GM18868 (cell line): ENCODE data around the gene RFT1.

Experiments
- ATAC-seq: cut with Tn5 transposase; IDR thresholded peaks from one replicate; pipeline ENCODE4 v1.9.1; 2021; ENCODE audit warnings: mild to moderate bottlenecking, moderate library complexity; ENCODE audit not compliant: unreplicated experiment

The RFT1 gene

DNA sequence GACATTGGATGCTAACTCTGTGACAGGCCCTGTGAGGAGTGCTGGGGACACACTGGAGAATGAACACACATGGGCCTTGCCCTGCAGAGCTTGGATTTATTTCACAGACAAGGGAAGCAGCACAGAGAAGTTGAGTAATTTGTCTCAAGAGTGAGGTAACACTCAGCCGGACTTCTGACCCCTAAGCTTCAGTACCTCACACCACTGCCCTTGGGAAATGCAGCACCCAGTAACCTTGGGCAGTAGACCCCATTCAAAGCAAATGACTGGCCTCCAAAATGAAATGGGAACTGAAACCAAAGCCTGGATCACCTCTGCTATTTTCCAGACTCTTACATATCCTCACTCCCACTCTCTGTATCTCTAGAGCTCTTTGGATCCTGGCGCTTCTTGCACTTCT, 37.3 kb downstream of the RFT1 start:
- ATAC-seq: no peak

DNA sequence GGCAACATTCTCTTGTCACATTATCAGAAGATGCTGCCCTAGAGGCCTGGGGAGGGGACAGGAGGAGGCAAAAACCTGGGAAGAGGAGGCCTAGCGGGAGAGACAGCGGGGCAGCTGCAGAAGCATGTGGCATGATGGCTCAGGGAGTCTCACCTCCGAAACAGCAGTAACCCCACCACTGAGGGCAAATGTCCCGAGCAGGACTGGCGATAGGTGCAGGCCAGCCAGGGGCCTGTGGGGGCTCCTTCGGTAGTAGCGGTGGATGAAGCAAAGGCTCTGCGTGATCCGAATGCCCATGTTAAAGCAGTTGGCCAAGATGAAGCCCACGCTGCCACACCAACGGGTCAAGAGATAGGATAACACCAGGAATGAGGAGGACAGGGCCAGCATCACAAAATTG, 38.0 kb downstream of the RFT1 start:
- no peak for ATAC-seq

DNA sequence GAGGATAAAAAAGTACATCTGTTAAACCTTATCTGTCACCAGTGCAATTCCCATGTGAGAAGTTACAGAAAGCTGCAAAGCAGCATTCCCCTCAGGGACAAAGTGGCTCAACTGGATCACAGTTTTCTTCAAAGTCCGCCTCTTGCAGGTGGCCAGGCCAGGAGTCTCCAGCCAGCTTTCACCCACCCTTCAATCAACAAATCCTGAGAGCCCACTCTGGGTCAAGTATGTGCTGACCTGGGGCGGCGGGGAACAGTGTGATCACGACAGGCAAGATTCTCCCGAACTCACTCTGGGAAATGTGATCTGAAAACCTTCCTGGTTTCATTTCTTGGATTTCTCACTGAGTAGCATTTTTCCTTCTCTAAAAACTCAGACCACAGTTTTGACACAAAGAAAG, 39.2 kb downstream of the RFT1 start:
- ATAC-seq: no peak

DNA sequence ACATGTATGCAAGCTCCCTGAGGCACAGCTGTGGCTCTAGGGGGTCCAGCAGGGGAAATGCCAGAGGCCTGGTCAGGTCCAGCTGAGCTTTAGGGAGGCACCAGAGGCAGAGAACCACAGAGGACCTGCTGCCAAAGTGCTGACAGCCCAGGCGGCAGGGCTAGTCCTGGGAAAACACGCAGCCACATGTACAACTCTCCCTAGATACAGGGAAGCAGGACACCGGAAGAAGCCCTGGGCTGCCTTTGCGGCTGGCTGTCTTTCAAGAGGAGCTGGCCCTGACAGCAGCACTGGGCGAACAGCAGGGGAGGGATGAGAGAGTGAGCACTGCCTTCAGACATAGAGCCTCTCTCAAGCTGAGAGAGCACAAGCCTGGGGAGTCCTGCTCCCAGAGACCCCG, 40.7 kb downstream of the RFT1 start:
- no peak for ATAC-seq

DNA sequence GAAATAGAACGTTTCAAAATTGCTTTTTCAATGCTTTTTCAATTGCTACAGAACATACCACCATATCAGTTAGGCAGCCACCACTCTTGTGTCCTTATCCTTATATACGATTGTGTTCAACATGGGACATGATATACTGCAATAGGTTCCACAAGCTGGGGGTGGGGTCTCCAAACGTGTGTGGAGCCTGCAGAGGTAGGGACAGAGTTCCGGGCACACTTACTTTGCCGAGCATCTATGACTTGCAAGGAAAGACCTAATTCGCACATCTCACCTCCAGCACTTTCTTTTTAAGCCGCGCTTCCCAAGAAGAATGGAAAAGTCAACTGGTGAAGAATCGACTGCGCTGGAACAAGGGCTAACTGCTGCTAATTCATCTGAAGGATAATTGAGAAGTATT, 44.8 kb downstream of the RFT1 start:
- no peak for ATAC-seq

DNA sequence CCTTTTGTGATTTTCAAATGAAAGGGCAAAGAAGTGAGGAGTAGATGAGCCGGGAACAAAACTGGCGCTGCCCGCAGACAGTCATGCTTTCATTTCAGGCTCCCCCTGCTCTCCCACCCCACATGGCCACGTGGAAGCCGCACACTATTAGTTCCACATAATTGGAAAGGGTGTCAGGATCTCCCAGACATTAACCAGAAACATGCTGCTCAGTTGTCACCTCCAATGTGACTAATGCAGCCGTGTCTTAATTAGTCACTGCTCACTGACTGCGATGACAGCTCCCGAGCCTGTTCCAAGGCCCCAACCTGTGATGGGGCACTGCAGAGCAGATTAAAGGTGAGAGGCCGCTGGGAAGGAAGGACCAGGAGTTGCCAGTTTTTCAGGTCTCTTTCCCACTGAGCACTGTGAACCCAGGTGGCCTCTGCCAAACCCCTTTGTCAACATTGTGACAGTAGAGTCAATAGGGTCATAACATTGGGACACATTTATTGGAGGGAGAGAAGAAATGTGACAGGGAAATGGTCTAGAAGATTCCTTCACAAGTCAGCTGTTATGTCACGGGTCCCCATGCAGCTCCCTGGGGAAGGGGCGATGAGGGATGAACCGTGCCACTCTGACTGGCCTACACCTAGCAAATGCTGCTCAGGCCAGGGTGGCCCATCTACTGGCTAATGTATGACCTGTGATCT, 45.8 kb downstream of the RFT1 start:
- no peak for ATAC-seq

DNA sequence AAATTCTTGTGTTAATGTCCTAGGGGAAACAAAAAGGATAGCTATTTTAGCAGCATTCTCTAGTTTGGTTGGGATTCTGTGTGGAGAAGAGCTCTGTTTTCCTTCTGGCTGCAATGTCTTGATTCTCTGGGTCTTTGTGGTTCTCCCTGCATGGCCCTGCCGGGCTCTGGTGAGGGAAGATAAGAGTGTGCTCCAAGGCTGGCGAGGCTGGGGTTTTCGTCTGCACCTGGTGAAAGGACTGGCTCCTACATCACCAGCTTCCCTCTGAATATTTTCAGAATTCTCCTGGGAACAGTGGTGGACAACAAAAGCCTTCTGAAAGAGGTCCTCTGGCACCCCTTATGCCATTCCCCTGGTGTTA, 46.3 kb downstream of the RFT1 start:
- no peak for ATAC-seq

DNA sequence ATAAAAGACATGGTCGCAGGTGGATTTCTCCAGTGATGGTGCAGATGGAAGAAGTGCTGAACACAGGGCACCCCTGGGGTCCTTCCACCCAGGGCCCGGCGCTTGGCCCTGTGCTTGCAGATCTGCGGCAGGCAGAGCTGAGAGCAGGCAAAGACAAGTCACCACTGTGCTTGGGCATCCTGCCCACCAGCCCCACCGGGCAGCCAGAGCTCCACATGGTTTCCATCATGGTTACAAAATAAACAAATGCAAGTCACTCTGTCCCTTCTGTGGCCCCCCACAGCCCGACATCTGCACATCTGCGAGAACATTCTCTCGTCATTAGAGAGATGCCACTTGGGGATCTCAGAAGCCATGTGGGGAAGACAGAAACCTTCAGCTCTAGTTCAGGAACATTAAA, 46.7 kb downstream of the RFT1 start:
- ATAC-seq: no peak

DNA sequence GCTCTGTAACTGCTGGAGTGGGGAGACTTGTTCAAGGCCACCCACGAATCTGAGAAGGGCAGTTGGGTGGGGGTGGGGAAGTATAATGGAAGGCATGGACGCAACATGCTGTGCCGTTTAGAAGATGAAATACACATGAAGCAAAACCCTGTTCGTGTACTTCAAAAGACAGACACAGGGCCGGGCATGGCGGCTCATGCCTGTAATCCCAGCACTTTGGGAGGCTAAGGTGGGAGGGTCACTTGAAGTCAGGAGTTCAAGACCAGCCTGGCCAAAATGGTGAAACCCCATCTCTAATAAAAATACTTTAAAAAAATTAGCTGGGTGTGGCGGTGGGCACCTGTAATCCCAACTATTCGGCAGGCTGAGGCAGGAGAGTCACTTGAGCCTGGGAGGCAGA, 47.5 kb downstream of the RFT1 start:
- no peak for ATAC-seq

DNA sequence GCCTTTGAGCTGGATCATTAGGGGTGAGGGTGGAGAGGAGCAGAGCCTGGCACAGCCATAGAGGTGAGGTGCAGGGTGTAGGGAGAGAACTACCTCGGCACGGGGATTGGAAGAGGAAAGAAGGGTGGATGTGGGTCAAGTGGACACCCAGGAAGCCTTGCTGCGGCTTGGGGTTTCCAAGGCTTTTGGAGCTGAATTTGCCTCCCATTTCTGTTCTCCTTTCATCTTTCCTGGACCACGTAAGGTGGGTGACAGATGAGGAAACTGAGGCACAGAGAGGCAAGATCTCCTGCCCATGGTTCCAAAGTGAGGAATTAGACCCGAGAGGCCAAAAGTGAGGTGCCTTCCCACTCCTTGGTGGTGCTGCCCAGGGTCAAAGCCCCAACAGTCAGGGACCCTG, 48.9 kb downstream of the RFT1 start:
- no peak for ATAC-seq

DNA sequence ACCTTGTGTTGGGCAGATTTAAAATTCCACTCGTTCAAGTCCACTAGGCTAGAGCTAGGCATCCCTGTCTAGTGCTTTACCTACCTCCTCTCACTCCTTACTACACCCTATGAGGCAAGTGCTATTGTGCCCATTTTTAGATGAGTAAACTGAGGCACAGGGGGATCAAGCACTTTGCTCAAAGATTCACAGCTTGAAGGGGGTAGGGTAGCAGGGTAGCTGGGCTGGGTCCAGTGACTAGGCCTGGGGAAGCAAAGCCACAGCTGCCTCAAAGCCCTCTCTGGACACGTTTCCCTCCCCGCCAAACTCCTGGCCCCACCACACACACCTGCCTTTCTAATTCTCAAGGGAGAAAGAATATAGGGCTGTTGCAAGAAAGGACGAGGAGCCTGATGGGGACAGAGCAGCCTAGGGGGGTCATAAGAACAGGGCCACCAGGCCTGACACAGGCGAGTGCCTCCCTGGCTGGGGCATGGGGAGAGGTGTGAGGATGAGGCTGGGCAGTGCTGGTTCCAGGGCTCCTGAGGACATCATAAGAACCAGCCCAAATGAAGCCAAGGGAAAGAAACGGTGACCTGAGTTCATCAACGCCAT, 49.5 kb downstream of the RFT1 start:
- no peak for ATAC-seq

DNA sequence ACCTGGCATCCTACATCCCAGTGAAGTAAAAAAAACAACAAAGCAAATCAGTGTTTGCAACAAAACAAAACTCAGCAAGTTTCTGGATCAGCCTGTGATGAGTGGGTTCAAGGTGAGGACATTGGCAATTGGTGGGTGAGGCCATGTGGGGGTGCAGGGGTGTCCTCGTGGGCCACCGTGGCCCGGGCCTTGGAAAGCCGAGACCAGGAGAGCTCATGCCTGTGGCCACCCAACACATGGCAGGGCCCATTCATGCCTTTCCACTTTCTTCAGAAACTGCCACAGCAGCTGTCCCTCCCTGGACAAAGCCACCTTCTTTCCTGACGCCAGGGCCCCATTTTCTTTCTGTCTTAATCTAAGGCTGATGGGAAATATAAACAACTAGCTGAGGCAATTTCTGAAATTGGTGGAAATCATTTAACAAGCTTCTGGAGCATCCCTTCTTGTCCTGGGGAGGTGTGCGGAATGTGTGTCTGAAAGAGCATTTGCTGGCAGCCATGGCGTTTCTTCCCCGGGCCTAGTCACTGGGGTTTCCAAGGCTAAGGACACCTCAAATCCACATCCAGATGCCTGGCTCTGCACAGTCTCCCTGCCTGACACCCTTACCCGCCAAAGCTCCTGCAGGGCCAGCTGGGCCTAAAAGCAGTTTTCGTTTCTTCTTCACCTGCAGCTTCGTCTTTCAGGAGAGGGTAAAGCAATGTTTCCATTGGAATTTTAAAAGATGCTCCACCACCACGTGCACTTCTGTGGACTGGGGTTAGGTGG, 50.3 kb downstream of the RFT1 start:
- no peak for ATAC-seq

DNA sequence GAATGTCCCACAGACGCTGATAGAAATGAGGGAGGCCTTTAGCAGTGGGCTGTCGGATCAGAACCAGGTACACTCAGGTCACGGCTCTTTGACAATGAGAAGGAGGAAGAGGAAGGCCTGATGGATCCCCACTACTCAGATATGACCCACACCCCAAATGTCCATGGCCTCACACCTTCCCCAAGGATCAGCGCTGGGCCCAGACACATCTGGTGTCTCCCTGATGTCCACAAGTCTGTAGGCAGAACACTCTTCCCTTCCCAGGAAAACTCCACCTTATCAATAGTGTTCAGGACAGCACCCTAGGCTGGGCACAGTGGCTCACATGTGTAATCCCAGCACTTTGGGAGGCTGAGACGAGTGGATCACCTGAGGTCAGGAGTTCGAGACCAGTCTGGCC, 51.1 kb downstream of the RFT1 start:
- ATAC-seq: no peak

DNA sequence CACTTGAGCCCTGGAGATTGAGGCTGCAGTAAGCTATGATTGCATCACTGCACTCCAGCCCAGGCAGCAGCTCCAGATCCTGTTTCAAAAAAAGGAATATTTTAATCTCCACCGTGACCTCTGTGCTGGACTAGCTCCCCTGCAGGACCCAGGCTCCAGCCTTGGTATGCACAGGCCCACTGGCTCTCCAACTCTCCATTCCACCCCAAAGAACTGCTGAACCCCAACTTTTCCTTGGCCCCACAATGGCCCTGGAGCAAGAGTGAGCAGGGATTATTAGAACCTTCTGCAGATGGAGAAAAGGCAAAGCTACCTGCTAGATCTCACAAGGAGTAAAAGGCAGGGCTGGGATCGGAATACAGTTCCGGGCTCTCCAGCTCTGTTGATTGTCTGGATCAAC, 51.6 kb downstream of the RFT1 start:
- no peak for ATAC-seq

DNA sequence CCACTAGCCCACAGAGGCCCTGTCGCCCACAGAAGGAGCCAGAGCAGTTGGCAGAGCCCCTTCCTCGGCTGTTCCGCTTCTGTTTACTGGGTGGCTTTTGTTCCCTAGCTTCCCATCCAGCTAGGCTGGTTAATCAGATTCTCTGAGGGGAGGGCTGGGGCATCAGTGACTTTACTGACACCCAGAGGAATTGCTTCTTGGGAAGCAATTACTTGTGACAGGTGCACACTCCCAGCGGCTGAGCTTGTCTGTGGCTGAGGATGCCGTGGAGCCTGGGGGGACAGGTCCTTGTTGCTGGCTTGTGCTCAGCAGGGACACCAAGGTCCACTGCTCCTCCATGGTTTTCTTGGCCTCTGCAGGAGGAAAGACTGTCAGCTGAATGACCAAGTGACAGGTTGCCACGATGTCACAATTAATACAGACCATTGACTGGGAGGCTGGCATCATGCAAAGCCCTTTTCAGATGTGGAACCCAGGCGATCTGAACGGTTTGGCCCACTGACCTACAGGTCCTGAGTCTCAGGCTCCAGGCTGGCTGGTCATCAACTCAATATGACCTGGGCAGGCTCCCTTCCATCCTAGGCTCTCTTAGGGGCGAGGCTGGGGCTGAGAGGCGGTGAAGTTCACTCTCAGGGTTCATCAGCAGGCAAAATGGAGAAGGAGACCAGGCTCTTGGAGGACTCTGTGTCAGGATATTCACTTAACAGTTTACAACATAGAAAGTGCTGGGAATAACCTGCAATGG, 52.6 kb downstream of the RFT1 start:
- no peak for ATAC-seq

DNA sequence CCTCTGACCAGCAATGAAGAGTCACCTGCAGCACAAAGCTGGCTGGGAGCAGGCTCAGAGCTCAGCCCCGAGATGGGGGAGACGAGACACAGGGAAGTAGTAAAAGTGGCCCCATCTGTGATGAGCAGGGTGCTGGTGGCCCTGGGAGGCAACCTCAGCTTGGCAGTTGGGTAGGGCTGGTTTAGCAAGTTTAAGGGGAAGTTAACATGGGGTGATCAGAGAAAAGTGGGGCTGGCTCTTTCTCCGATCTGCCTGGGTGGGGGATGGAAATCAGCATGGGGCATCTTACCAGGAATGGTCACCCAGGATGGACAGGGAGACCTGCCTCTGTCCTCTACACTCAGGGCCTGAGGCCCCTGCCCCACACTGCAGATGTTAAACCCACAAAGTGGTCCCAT, 54.5 kb downstream of the RFT1 start:
- no peak for ATAC-seq

DNA sequence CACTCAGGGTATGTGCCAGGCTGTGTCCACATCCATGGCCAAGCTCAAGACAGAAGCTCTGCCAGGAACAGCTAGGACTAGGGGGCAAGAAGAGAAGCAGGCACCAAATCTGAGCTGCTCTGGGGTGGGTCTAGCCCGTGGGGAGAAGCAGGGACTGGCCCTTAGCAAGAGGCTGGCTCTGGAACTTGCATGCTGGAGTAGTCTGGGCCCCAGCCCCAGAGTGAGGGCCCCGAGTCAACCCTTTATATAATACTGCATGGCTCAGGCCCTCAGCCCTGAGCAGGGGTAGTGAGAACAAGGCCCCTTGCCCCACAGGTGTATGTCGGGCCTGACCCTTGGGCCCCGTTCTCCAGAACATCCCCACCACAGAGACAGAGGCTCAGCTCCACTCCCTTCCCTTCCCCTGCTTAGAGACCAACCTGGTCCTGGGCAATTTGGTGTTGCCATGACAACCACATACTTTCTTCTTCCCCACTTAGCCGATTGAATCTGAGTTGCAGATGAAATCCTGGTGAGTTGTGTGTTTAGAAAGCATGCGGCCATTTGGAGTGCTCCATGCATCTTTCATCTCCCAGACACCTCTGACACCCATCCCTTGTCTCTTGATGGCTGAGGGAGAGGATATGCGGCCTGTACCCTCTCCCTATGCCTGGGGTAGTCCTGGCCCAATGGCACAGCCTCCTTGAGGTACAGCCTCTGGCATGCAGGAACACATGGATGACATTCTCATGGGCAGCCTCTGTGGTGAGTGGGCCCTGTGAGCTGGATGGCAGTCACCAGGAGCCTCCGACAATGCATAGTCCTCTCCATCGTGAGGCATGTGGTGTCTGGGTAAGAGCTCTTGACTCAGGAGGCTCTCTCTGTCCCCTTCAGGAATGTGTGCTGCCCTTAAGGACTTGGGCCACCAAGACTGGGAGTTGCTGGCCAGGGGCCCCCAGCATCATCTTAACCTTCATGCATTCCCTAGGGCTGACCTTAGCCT, 55.2 kb downstream of the RFT1 start:
- no peak for ATAC-seq

DNA sequence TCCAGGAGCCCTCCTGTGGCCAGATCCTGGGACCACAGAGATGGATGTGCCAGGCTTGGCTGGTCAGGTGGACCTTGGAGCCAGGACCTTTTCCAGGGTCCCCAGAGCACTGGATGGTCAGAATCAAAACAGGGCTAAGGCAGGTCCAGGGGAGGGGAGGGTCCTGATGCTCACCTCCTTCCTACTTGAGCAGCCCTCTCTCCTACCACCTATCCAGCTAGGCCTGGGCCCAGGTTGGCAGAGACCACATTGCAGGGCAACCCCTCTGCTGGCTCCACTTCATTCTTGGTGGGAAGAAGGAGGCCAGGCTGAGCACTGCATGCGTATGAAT, 55.9 kb downstream of the RFT1 start:
- no peak for ATAC-seq

DNA sequence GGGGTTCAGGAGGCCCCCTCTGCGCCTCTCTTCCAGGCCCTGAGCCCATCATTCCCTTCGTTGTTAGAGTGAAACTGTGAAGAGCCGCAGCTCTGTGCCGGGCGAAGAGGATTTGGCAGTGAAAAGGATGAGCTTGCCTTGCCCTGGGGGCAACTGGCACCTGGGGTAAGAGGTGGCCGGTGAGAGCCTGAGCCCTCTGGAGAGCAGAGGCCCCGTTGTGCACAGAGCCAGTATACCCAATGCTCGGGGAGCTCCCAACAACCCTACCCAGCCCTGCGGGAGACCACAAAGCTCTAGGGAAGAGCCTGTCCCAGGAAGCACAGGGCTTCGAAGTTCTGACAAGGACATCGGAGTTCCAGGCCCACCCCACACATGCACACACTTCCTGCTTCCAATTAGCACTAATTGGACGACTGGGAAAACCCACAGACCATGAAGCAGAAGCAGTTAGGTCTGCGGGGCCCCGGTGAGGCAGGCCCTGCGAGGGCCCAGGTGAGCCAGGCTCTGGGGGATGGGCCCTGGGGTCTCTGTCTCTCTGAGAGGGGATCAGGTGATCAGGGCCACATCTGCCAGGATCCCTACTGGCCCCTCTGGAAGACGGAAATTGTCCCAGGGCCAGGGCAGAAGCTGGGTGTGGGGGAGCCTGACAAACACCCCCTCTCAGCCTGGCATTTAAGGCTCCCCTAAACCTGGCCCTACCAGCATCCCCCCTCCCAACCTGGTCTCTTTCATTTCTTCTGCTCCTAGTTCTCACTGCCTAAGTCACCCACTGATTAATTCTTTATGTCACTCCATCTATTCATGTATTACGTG, 56.5 kb downstream of the RFT1 start:
- no peak for ATAC-seq
